GM18505 (cell line): ENCODE results near the gene MBOAT2.

ENCODE experiments used
- ATAC-seq: cut with Tn5 transposase; IDR thresholded peaks from one replicate; pipeline ENCODE4 v1.9.1; 2021; ENCODE audit not compliant: unreplicated experiment
- POLR2A ChIP-seq: IDR thresholded peaks from 4 replicates; pipeline ENCODE4 v1.6.1; 2011; ENCODE audit warnings: borderline replicate concordance; ENCODE audit not compliant: insufficient read depth, insufficient read length; ENCODE audit errors: extremely low read depth

MBOAT2 gene

GRCh38 chr2:9030190-9030589, 26.7 kb upstream of the MBOAT2 start:
- no peak for ATAC-seq
- TF ChIP-seq POLR2A, result no peak

GRCh38 chr2:9029721-9030120, 26.2 kb upstream of the MBOAT2 start:
- ATAC-seq, result no peak

GRCh38 chr2:9027884-9028283, 24.4 kb upstream of the MBOAT2 start:
- TF ChIP-seq POLR2A, result no peak
- no peak for ATAC-seq

More at GRCh38 chr2:9029721-9030120, 26.2 kb upstream of the MBOAT2 start:
- TF ChIP-seq POLR2A, result no peak

- no peak for ATAC-seq
- TF ChIP-seq POLR2A, result no peak
Observed at GRCh38 chr2:9025746-9026145, 22.3 kb upstream of the MBOAT2 start.

GRCh38 chr2:9024575-9024974, 21.1 kb upstream of the MBOAT2 start:
- TF ChIP-seq POLR2A, result no peak
- ATAC-seq, result no peak

- TF ChIP-seq POLR2A, result no peak
Observed at GRCh38 chr2:9021563-9022211, 18.2 kb upstream of the MBOAT2 start.

GRCh38 chr2:9020267-9020666, 16.8 kb upstream of the MBOAT2 start:
- no peak for TF ChIP-seq POLR2A
- no peak for ATAC-seq

More at GRCh38 chr2:9021563-9022211, 18.2 kb upstream of the MBOAT2 start:
- no peak for ATAC-seq

- TF ChIP-seq POLR2A, result no peak
- no peak for ATAC-seq
Observed at GRCh38 chr2:9018534-9018933, 15.1 kb upstream of the MBOAT2 start.

GRCh38 chr2:9018109-9018508, 14.6 kb upstream of the MBOAT2 start:
- no peak for TF ChIP-seq POLR2A
- ATAC-seq, result no peak

- ATAC-seq, result no peak
- no peak for TF ChIP-seq POLR2A
Observed at GRCh38 chr2:9017411-9017810, 13.9 kb upstream of the MBOAT2 start.

- TF ChIP-seq POLR2A, result no peak
- no peak for ATAC-seq
Observed at GRCh38 chr2:9015998-9016397, 12.5 kb upstream of the MBOAT2 start.

- no peak for TF ChIP-seq POLR2A
- no peak for ATAC-seq
Observed at GRCh38 chr2:9013403-9013802, 9.9 kb upstream of the MBOAT2 start.

GRCh38 chr2:9010866-9011265, 7.4 kb upstream of the MBOAT2 start:
- TF ChIP-seq POLR2A, result no peak
- no peak for ATAC-seq

- no peak for ATAC-seq
Observed at GRCh38 chr2:9008951-9009664, 5.6 kb upstream of the MBOAT2 start.

GRCh38 chr2:9006368-9006767, 2.9 kb upstream of the MBOAT2 start:
- no peak for TF ChIP-seq POLR2A

More at GRCh38 chr2:9008951-9009664, 5.6 kb upstream of the MBOAT2 start:
- TF ChIP-seq POLR2A, result no peak

More at GRCh38 chr2:9006368-9006767, 2.9 kb upstream of the MBOAT2 start:
- ATAC-seq, result no peak
